ENCODE results near the gene KLHL29. TPM values are rescaled to one million over a fixed set of nuclear protein-coding genes. Genes with fewer than 3 reads are reported as not detected.

Gene KLHL29
- total and polyA plus RNA-seq, 10 of the 15 experiments (the other 5 are each of a cell fraction or from before 2014, with no cell fraction given), result 1.4 to 19.5 (median 6.1) TPM

DNA sequence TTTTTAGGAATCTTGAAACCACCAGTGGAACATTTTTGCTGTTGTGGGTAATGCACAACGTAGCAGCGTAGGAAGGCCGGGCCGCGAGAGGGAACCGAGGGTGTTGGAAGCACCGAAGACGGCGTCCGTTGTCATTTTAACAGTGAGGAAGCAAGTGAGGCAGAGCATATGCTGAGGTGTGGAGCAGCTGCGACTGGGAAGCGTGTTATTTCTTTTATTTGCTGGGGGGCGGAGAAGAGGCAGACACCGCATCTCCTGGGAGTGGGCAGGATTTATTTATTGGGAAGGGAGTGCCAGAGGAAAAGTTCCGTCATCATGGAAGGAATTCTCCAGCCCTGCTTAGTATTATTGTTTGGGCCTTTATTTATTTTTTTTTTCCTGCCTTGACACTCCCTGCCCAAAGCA lies 232.8 kb downstream of the KLHL29 start:
- no TSS peak for BruUV-seq (replicated peaks)
- Histone ChIP-seq H3K9ac (ENCODE audit: control insufficient read depth, insufficient read depth, low read length) (no peak overlapping the region), H3K27ac (ENCODE audit: control insufficient read depth, insufficient read depth) (no peak overlapping the region), H3K4me2 (ENCODE audit: control insufficient read depth, insufficient read depth) (no peak overlapping the region), H3K4me3 (no peak overlapping the region), H3K4me1 (ENCODE audit: control insufficient read depth, insufficient read depth, low read length) (no peaks in the 10 kb centered on the region), H3K9me3 (replicated peaks; ENCODE audit: control insufficient read depth, insufficient read depth, low read length) (no peaks in the 10 kb centered on the region; the same call in 2 of the 3 replicates), H3K79me2 (ENCODE audit: control insufficient read depth, insufficient read depth, low read length) (no peaks in the 10 kb centered on the region), H4K20me1 (ENCODE audit: control insufficient read depth, insufficient read depth) (no peaks in the 10 kb centered on the region; the same call in none of the 2 replicates), H2AFZ (ENCODE audit: control insufficient read depth, low read depth, low read length) (no peak overlapping the region), H3K27me3 (replicated peaks in 1 of 2; ENCODE audit: control insufficient read depth in 2 of 2, insufficient read depth in 2 of 2, low read length in 1 of 2) (no peaks in the 10 kb centered on the region), H3K36me3 (ENCODE audit: control insufficient read depth in 2 of 2, insufficient read depth in 2 of 2, low read length in 1 of 2) (no peaks in the 10 kb centered on the region; a peak in 1 of 4 replicates)
- DNase-seq (ENCODE audit: low read depth, low spot score) (no peak), FAIRE-seq (no peak), ATAC-seq (no peak)
- intact Hi-C loops (cut with micrococcal nuclease; ENCODE audit: unreplicated experiment), result no loop called here
- WGBS (ENCODE audit: insufficient coverage, insufficient replicate concordance, low lambda C conversion rate, missing lambda C conversion rate), result 94% methylated on average over 15 of the region's 15 CpGs
- RAD21 ChIA-PET (ENCODE audit: unreplicated experiment), result no interaction called here
- POLR2A ChIA-PET, result no interaction called here
- CTCF ChIA-PET, result no interaction called here
- in situ Hi-C loops (cut with MboI), result no loop called here
- SMC1A ChIA-PET (ENCODE audit: uncharacterized antibody, unreplicated experiment), result interaction anchor here (1.0 kb wide), 1 partner anchor 9 kb away, joined by 5 read pairs; no protein-coding TSS in a partner anchor
- TF ChIP-seq PML (IDR thresholded peaks at IDR 0.05; ENCODE audit: low read length) (no peak), NR2F1 (conservative IDR thresholded peaks at IDR 0.05) (no peak), EED (IDR thresholded peaks at IDR 0.05; ENCODE audit: low read depth) (no peak), NKRF (conservative IDR thresholded peaks at IDR 0.05) (no peak), LARP7 (IDR thresholded peaks at IDR 0.05) (no peak), MXI1 (IDR thresholded peaks at IDR 0.05; ENCODE audit: low read depth, low read length) (no peak), STAT1 (conservative IDR thresholded peaks at IDR 0.05) (no peak), PRDM15 (CRISPR knock-in tag; IDR thresholded peaks at IDR 0.05) (no peak), E2F4 (IDR thresholded peaks at IDR 0.05; ENCODE audit: low read depth, low read length) (no peak), ZNF24 (IDR thresholded peaks at IDR 0.05) (no peak), PKNOX1 (IDR thresholded peaks at IDR 0.05) (no peak), BACH1 (IDR thresholded peaks at IDR 0.05; ENCODE audit: borderline replicate concordance) (no peak), SPI1 (IDR thresholded peaks at IDR 0.05; ENCODE audit: borderline replicate concordance, insufficient read depth, low read depth, low read length) (no peak), ZSCAN29 (IDR thresholded peaks at IDR 0.05) (no peak)
